Measurements from ENCODE around the gene BTBD17.

The BTBD17 gene

GRCh38 chr17:74387365-74388218 lies 25.9 kb upstream of the BTBD17 start:
- DNase-seq: no peak

- no peak for DNase-seq
Observed at GRCh38 chr17:74386386-74386785, 24.7 kb upstream of the BTBD17 start.

- no peak for DNase-seq
Observed at GRCh38 chr17:74385201-74385600, 23.5 kb upstream of the BTBD17 start.

- no peak for DNase-seq
Observed at GRCh38 chr17:74383141-74383540, 21.5 kb upstream of the BTBD17 start.

- no peak for DNase-seq
Observed at GRCh38 chr17:74380959-74381808, 19.5 kb upstream of the BTBD17 start.

- no peak for DNase-seq
Observed at GRCh38 chr17:74380086-74380958, 18.7 kb upstream of the BTBD17 start.

GRCh38 chr17:74379495-74380085 lies 17.9 kb upstream of the BTBD17 start:
- peak; percentile 71 for DNase-seq

GRCh38 chr17:74374858-74375257 lies 13.2 kb upstream of the BTBD17 start:
- no peak for DNase-seq

- no peak for DNase-seq
Observed at GRCh38 chr17:74373838-74374606, 12.4 kb upstream of the BTBD17 start.

- no peak for DNase-seq
Observed at GRCh38 chr17:74372426-74372825, 10.8 kb upstream of the BTBD17 start.

GRCh38 chr17:74371653-74372147 lies 10.0 kb upstream of the BTBD17 start:
- DNase-seq: no peak

- DNase-seq: no peak
Observed at GRCh38 chr17:74369665-74370490, 8.2 kb upstream of the BTBD17 start.

GRCh38 chr17:74369221-74369620 lies 7.6 kb upstream of the BTBD17 start:
- no peak for DNase-seq

- DNase-seq: peak; percentile 56
Observed at GRCh38 chr17:74368341-74369081, 6.8 kb upstream of the BTBD17 start.

GRCh38 chr17:74367206-74367605 lies 5.5 kb upstream of the BTBD17 start, which contains the start of gene GPR142:
TSS of gene GPR142 (plus strand) at chr17:74367506. CDS start at chr17:74369541, 2,035 bp downstream.
- DNase-seq: no peak

- no peak for DNase-seq
Observed at GRCh38 chr17:74362810-74363498, 1.3 kb upstream of the BTBD17 start.

- no peak for DNase-seq
Observed at GRCh38 chr17:74362069-74362405, 369 bp upstream of the BTBD17 start.

- DNase-seq: no peak
Observed at GRCh38 chr17:74360899-74361229, 804 bp downstream of the BTBD17 start.

GRCh38 chr17:74359916-74360315 lies 1.8 kb downstream of the BTBD17 start:
- no peak for DNase-seq
